Fibroblast of pulmonary artery (primary cell): ENCODE measurements around the gene SNRPD3.

Source experiments
- DNase-seq: peaks from one replicate; pipeline ENCODE4 v3.0.0-alpha.2; 2010; ENCODE audit warnings: low read depth
- H3K4me3 ChIP-seq: replicated peaks from 2 replicates; pipeline ENCODE4 v1.5.1; 2011; ENCODE audit warnings: low read depth, mild to moderate bottlenecking, control low read depth, low read length, moderate library complexity
- CTCF ChIP-seq: IDR thresholded peaks from 2 replicates; pipeline ENCODE4 v1.5.1; 2011; ENCODE audit warnings: mild to moderate bottlenecking, control low read depth, low read length, inconsistent platforms; ENCODE audit errors: missing control alignments

SNRPD3 gene

GRCh38 chr22:24567668-24568067, 11.9 kb downstream of the SNRPD3 start:
- no peak for TF ChIP-seq CTCF
- no peak overlapping the region for H3K4me3 ChIP-seq
- no peak for DNase-seq

GRCh38 chr22:24571266-24571665, 15.5 kb downstream of the SNRPD3 start:
- DNase-seq: no peak
- H3K4me3 ChIP-seq: no peak overlapping the region
- no peak for TF ChIP-seq CTCF

- TF ChIP-seq CTCF: no peak
- H3K4me3 ChIP-seq: no peak overlapping the region
- DNase-seq: no peak
These were observed 21.0 kb downstream of the SNRPD3 start for GRCh38 chr22:24576778-24577177.

GRCh38 chr22:24578355-24579257, 22.8 kb downstream of the SNRPD3 start:
- H3K4me3 ChIP-seq: no peak overlapping the region
- no peak for DNase-seq
- no peak for TF ChIP-seq CTCF

- TF ChIP-seq CTCF: no peak
- no peak for DNase-seq
- no peak overlapping the region for H3K4me3 ChIP-seq
These were observed 23.4 kb downstream of the SNRPD3 start for GRCh38 chr22:24579258-24579601.

GRCh38 chr22:24580276-24580675, 24.5 kb downstream of the SNRPD3 start:
- no peak overlapping the region for H3K4me3 ChIP-seq
- peak; percentile 86 for DNase-seq
- TF ChIP-seq CTCF: no peak
